NT2/D1 (cell line): Measurements from ENCODE around the gene ZBTB20.

Experiments
- SUZ12 ChIP-seq: IDR thresholded peaks from 2 replicates; pipeline ENCODE4 v1.6.1; 2011; ENCODE audit not compliant: insufficient read length, insufficient read depth; ENCODE audit errors: extremely low read depth
- YY1 ChIP-seq: IDR thresholded peaks from 2 replicates; pipeline ENCODE4 v1.6.1; 2011; ENCODE audit not compliant: insufficient read length, insufficient read depth
- ZNF274 ChIP-seq: IDR thresholded peaks from 2 replicates; pipeline ENCODE4 v1.6.1; 2011; ENCODE audit warnings: mild to moderate bottlenecking, low read depth, low read length

DNA sequence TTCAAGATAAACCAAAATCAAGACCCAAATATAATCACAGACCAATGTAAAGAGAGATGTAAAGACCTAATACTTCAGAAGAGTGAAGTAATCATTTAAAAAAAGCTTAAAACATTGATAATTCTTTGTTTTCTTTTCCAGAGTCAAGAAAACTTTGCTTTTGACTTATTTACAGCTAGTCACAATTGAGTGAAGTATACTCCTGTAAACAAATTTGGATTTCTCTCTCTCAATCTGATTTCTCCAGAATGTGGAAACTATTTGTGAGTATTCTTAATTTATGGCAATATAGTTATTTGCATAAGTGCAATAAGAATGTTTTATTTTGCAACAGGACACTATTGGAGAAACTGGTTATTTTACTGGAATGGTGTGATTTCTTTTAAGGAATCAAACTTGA, 43.7 kb upstream of the ZBTB20 start:
- TF ChIP-seq ZNF274 (no peak), YY1 (no peak), SUZ12 (no peak)
